Neuron (in vitro differentiated cells): ENCODE measurements around the gene NACAD.

Source experiments
- H2AFZ ChIP-seq: one replicate; pipeline ENCODE4 v1.6.1; 2013; ENCODE audit warnings: low read depth, mild to moderate bottlenecking, inconsistent platforms, low read length, moderate library complexity
- H3K27me3 ChIP-seq: one replicate; pipeline ENCODE4 v1.6.1; 2013; ENCODE audit warnings: low read length; ENCODE audit not compliant: insufficient read depth
- H3K36me3 ChIP-seq: one replicate; pipeline ENCODE4 v1.6.1; 2013; ENCODE audit warnings: low read length; ENCODE audit not compliant: insufficient read depth
- H3K4me1 ChIP-seq: one replicate; pipeline ENCODE4 v1.6.1; 2013; ENCODE audit warnings: low read length; ENCODE audit not compliant: insufficient read depth
- H3K4me3 ChIP-seq: 2 replicates; pipeline ENCODE4 v1.5.1; 2013; ENCODE audit warnings: mild to moderate bottlenecking, low read length, moderate library complexity
- H3K9me3 ChIP-seq: one replicate; pipeline ENCODE4 v1.6.1; 2013; ENCODE audit warnings: low read length

NACAD gene

DNA sequence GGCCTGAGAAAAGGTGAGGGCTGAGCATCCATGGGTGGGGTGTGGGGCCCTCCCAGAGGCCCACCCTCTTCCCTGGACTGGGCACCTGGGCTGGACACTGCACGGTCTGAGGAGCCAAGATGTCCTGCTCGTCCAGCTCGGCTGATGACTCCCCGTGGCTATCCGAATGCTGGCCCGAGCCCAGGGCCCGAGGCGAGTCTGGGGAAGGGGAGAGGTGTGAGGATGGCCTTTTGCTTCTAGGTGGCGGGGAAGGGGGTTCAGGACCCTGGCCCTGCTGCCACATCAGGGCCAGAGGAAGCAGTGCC, 7.1 kb downstream of the NACAD start:
- no peak overlapping the region for H3K4me3 ChIP-seq
- H2AFZ ChIP-seq: no peak overlapping the region
- H3K9me3 ChIP-seq: no peaks in the 10 kb centered on the region
- H3K4me1 ChIP-seq: no peaks in the 10 kb centered on the region
- H3K27me3 ChIP-seq: no peaks in the 10 kb centered on the region
- peaks cover 20% of the 10 kb centered on the region for H3K36me3 ChIP-seq

- Histone ChIP-seq H3K4me1 (no peaks in the 10 kb centered on the region), H3K9me3 (no peaks in the 10 kb centered on the region), H3K36me3 (peaks cover 24% of the 10 kb centered on the region), H2AFZ (no peak overlapping the region), H3K27me3 (no peaks in the 10 kb centered on the region), H3K4me3 (no peak overlapping the region)
Observed at GRCh38 chr7:45080958-45081669, 7.7 kb downstream of the NACAD start.

DNA sequence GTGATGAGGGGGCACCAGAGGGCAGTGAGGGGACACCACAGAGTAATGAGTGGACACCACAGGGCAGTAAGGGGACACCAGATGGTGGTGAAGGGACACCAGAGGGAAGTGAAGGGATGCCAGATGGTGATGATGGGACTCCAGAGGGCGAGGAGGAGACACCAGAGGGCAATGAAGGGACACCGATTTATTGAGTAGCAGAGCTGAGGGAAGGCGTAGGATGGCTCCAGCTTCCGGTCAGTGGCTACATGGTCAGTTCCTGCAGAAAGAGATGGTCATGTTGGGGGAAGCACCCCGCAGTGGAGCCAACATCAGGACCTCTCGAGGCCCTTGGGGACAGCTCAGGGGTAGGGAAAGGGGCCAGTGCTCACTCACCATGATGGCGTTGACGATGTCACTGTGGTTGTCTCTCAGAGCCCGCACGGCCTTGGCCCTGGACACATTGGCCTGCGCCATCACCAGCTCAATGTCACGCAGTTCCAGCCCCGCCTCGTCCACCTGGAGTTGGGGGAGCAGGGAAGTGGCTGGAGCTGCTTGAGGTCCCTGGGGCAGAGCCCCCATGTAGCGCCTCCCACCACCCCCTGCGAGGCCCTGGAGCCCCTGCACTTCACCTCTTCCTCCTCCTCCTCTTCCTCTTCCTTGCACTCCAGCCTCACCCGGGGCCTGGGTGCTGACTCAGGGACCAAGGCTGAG, 8.4 kb downstream of the NACAD start:
- peaks cover 31% of the 10 kb centered on the region for H3K36me3 ChIP-seq
- no peak overlapping the region for H2AFZ ChIP-seq
- H3K4me3 ChIP-seq: no peak overlapping the region
- no peaks in the 10 kb centered on the region for H3K4me1 ChIP-seq
- no peaks in the 10 kb centered on the region for H3K27me3 ChIP-seq
- no peaks in the 10 kb centered on the region for H3K9me3 ChIP-seq

DNA sequence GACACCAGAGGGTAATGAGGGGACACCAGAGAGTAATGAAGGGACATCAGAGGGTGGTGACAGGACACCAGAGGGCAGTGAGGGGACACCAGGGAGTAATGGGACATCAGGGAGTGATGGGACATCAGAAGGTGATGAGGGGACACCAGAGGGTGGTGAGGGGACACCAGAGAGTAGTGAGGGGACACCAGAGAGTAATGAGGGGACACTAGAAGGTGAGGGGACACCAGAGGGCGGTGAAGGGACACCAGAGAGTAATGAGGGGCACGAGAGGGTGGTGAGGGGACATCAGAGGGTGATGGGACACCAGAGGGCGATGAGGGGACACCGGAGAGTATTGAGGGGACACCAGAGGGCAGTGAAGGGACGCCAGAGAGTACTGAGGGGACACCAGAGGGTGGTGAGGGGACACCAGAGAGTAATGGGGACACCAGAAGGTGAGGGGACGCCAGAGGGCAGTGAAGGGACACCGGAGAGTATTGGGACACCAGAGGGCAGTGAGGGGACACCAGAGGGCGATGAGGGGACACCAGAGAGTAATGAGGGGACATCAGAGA, 10.6 kb downstream of the NACAD start:
- no peaks in the 10 kb centered on the region for H3K9me3 ChIP-seq
- no peak overlapping the region for H2AFZ ChIP-seq
- H3K36me3 ChIP-seq: peaks cover 47% of the 10 kb centered on the region
- no peaks in the 10 kb centered on the region for H3K27me3 ChIP-seq
- no peak overlapping the region for H3K4me3 ChIP-seq
- no peaks in the 10 kb centered on the region for H3K4me1 ChIP-seq

- H3K27me3 ChIP-seq: no peaks in the 10 kb centered on the region
- peaks cover 49% of the 10 kb centered on the region for H3K36me3 ChIP-seq
- no peak overlapping the region for H3K4me3 ChIP-seq
Observed at GRCh38 chr7:45077579-45077978, 11.2 kb downstream of the NACAD start.

GRCh38 chr7:45076946-45077345, 11.8 kb downstream of the NACAD start:
- Histone ChIP-seq H2AFZ (no peak overlapping the region), H3K4me3 (no peak overlapping the region), H3K36me3 (peaks cover 52% of the 10 kb centered on the region), H3K9me3 (no peaks in the 10 kb centered on the region), H3K27me3 (no peaks in the 10 kb centered on the region), H3K4me1 (no peaks in the 10 kb centered on the region)

More at GRCh38 chr7:45077579-45077978, 11.2 kb downstream of the NACAD start:
- Histone ChIP-seq H3K4me1 (no peaks in the 10 kb centered on the region), H3K9me3 (no peaks in the 10 kb centered on the region), H2AFZ (no peak overlapping the region)

- peaks cover 57% of the 10 kb centered on the region for H3K36me3 ChIP-seq
- H3K4me3 ChIP-seq: no peak overlapping the region
- no peaks in the 10 kb centered on the region for H3K9me3 ChIP-seq
- no peaks in the 10 kb centered on the region for H3K4me1 ChIP-seq
- no peak overlapping the region for H2AFZ ChIP-seq
- H3K27me3 ChIP-seq: no peaks in the 10 kb centered on the region
Observed at GRCh38 chr7:45075871-45076796, 12.6 kb downstream of the NACAD start.

DNA sequence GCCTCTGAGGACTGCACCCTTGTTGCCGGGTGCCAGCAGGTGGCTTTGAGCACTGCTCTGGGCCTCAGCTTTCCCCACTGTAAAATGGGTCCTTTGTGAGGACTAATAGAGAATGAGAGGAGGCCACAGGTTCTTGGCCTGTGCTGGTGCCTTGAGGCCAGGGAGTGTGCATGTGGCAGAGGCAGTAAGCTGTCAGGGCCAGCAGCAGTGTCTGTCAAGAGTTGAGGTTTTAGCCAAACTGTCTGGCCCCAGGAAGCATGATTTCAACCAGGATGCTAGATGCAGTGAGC, 13.5 kb downstream of the NACAD start:
- Histone ChIP-seq H2AFZ (no peak overlapping the region), H3K9me3 (no peaks in the 10 kb centered on the region), H3K4me1 (no peaks in the 10 kb centered on the region), H3K4me3 (no peak overlapping the region), H3K36me3 (peaks cover 55% of the 10 kb centered on the region), H3K27me3 (no peaks in the 10 kb centered on the region)

GRCh38 chr7:45074528-45075354, 14.0 kb downstream of the NACAD start:
- Histone ChIP-seq H3K9me3 (no peaks in the 10 kb centered on the region), H3K36me3 (peaks cover 55% of the 10 kb centered on the region), H3K27me3 (no peaks in the 10 kb centered on the region), H3K4me3 (no peak overlapping the region), H2AFZ (no peak overlapping the region), H3K4me1 (no peaks in the 10 kb centered on the region)

- H3K4me3 ChIP-seq: no peak overlapping the region
- H3K4me1 ChIP-seq: no peaks in the 10 kb centered on the region
- peaks cover 58% of the 10 kb centered on the region for H3K36me3 ChIP-seq
- H3K9me3 ChIP-seq: no peaks in the 10 kb centered on the region
- no peak overlapping the region for H2AFZ ChIP-seq
- H3K27me3 ChIP-seq: no peaks in the 10 kb centered on the region
Observed at GRCh38 chr7:45073786-45074527, 14.8 kb downstream of the NACAD start.

DNA sequence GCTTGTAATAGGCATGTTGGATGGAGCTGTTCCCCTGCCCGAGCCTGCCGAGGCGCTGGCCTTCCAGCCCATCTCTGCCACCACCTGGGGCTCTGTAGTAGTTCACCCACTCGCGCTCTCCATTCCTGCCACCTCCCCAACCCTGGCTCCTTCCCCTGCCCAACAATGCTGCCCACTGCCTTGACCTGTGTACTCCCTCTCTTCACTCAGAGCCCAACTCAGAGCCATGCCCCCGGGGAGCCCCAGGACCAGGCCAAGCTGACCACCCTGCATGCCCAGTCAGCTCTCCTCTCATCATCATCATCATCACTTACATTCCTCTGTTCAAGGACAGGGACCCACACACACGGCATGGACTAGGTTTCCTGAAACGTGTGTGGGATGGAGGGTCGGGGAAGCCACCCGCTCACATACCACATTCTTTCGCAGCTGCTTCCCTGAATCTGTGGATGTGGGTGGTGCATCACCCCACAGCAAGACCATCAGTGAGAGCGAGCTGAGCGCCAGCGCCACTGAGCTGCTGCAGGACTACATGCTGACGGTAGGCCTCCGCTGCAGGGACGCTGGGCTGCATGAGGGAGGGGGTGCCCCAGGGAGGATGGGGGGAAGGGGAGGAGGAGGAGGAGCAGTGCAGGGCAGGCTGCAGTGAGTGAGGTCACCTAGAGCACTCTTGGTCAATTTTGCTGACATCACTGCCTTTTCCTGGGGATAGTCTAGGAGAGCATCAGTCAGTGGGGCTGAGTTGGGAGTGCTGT, 15.6 kb downstream of the NACAD start:
- Histone ChIP-seq H3K36me3 (peaks cover 65% of the 10 kb centered on the region), H3K4me1 (no peaks in the 10 kb centered on the region), H3K9me3 (no peaks in the 10 kb centered on the region), H2AFZ (no peak overlapping the region), H3K4me3 (no peak overlapping the region), H3K27me3 (no peaks in the 10 kb centered on the region)
